AG04449 (cell line): ENCODE measurements around the gene SLC37A3.

ENCODE experiments used
- CTCF ChIA-PET: fragments of 350-600 bp; formaldehyde crosslinking; extraction: SDS; loops from one replicate; lab custom pipeline; 2021; ENCODE audit warnings: antibody characterized with exemption; lab: Yijun Ruan, JAX
- POLR2A ChIA-PET: fragments of 400-600, 350-600 bp; formaldehyde crosslinking; extraction: SDS; loops from one replicate; lab custom pipeline; 2020; ENCODE audit warnings: antibody characterized with exemption, inconsistent platforms; lab: Yijun Ruan, JAX
- DNase-seq: peaks from one replicate; pipeline ENCODE4 v3.0.0-alpha.2; 2010; ENCODE audit warnings: low read depth, low spot score
- H3K4me3 ChIP-seq: 2 replicates; pipeline ENCODE4 v1.5.1; 2011; ENCODE audit warnings: low read depth, mild to moderate bottlenecking, control low read depth, low read length
- TF ChIP-seq, protein P1 (sequence below): IDR thresholded peaks from one replicate; pipeline ENCODE4 v1.5.1; 2011; ENCODE audit warnings: mild to moderate bottlenecking, moderate library complexity, low read length, control low read depth, inconsistent platforms; ENCODE audit not compliant: insufficient read depth; ENCODE audit errors: missing control alignments

SLC37A3 gene

DNA sequence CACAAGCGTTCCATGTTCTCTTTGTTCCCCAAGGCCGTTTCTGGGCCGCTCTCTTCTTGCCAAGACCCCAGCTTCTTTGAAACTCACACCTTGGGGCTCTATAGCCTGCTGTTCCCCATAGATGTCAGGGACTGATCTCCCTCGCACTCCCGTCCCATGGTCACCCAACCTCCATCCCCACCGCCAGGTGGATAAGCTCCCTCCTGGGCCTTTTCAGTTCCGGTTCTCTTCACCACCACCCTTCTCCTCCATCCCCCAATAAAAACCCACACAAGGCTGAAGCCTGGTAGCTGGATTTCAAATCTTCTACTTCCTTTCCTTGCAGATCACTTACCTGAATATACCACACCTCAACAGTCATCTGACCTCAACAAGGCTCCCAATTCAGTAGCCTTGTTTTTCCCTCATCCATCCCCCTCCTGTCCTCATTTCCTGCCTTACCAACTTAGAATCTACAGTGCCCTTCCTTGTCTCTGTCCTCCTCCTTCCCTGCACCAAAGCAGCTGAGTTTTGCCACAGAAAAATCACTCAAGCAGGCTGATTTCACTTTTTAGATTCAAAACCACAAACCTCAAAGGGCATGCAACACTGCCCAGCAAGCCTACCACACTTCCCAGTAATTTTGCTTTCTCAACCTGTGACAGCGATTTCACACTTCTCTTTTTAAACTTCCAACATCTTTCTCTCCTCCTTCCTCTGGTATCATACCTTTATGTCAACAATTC, 7.7 kb downstream of the SLC37A3 start:
- no peak for DNase-seq
- CTCF ChIA-PET: interaction anchor here (0.6 kb wide), 1 partner anchor 32 kb away, joined by 3 read pairs; no protein-coding TSS in a partner anchor
- POLR2A ChIA-PET: no interaction called here
- H3K4me3 ChIP-seq: no peak overlapping the region
- TF ChIP-seq, protein P1, sequence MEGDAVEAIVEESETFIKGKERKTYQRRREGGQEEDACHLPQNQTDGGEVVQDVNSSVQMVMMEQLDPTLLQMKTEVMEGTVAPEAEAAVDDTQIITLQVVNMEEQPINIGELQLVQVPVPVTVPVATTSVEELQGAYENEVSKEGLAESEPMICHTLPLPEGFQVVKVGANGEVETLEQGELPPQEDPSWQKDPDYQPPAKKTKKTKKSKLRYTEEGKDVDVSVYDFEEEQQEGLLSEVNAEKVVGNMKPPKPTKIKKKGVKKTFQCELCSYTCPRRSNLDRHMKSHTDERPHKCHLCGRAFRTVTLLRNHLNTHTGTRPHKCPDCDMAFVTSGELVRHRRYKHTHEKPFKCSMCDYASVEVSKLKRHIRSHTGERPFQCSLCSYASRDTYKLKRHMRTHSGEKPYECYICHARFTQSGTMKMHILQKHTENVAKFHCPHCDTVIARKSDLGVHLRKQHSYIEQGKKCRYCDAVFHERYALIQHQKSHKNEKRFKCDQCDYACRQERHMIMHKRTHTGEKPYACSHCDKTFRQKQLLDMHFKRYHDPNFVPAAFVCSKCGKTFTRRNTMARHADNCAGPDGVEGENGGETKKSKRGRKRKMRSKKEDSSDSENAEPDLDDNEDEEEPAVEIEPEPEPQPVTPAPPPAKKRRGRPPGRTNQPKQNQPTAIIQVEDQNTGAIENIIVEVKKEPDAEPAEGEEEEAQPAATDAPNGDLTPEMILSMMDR: no peak

DNA sequence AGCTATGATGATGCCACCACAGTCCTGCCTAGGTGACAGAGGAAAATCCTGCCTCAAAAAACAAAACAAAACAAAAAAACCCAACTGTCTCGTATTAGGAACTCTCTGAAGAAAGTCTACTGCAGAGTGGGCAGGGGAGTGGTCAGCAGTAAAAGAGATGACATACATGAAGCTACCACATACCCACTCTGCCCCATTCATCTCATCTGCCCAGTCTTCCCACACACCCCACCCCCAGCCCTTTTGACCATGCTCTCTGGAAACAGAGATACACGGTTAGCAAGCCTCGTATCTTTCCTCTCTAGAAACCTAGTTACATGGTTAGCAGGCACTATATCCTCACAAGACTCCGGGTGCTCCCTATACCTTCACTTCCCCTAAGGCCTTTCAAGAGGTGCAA, 8.3 kb downstream of the SLC37A3 start:
- no peak overlapping the region for H3K4me3 ChIP-seq
- POLR2A ChIA-PET: no interaction called here
- CTCF ChIA-PET: interaction anchor here (0.6 kb wide), 1 partner anchor 32 kb away, joined by 3 read pairs; no protein-coding TSS in a partner anchor
- TF ChIP-seq, protein P1: no peak
- no peak for DNase-seq

DNA sequence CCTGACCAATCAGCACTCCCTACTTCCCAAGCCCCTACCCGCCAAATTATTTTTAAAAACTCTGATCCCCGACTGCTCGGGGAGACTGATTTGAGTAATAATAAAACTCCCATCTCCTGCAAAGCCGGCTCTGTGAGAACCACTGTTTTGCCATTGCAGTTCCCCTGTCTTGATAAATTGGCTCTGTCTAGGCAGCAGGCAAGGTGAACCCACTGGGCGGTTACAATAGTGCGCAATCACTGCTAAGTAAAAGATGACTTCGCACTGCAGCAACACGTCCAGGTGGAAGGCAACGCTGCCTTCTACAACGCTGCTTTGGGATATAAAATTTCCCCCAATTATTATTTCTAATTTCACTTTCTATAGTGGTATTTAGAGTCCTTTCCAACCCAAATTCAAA, 8.9 kb downstream of the SLC37A3 start:
- DNase-seq: no peak
- TF ChIP-seq, protein P1: no peak
- H3K4me3 ChIP-seq: no peak overlapping the region
- ChIA-PET POLR2A (no interaction called here), CTCF (no interaction called here)

DNA sequence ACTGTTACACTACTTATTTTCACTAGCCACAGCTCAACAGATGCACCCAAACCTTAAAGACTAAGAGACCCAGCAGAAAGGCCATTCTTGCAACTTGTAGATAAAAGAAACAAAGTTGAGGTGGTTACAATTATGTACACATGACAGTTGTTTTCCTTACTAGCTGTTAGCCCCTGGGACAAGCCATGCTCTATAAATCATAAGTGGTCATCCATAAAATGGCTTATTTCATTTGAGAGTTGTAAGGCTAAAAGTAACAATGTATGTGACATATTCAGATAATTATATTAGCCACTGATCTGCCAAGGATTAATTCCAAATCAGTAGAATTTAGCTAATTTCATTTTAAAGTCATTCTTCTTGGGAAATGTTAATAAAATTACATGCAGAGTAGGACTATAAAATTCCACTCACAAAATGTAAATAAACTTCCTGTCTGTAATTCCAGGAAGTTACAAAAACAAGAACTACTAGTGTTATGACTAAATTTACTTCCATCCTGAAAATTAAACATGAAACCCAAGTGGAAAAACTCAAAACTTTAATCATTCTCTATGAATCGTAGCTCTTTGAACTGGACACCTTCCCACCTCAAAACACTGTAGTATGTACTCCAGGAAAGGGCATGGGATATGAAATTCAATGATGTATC, 13.3 kb downstream of the SLC37A3 start:
- ChIA-PET POLR2A (no interaction called here), CTCF (interaction anchor here (1.8 kb wide), 1 partner anchor 9 kb away, joined by 5 read pairs; no protein-coding TSS in a partner anchor)

DNA sequence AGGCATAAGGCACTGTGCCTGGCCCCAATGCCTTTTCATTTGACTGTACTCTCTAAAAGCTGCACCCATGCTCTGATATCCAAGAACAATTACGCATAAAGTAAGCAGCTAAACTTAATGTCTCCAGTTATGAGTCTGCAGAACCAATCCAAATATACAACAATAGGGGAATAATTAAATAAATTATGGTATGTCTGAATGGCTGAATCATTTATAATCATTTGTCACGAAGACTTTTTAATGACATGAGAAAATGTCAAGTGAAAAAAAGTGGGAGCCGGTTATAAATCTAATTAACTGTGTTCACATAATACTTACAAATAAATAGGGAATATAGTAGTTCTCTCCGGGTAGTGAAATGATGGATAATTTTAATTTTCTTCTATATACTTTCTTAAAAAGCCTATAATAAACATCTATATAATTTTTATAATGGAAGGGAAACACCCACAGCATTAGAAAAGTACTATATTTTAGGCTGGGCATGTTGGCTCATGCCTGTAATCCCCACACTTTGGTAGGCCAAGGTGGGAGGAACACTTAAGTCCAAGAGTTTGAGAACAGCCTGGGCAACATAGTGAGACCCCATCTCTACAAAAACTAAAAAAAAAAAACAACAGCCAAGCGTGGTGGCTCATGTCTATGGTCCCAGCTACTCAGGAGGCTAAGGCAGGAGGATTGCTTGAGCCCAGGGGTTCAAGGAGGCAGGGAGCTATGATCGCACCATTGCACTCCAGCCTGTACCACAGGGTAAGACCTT, 14.2 kb downstream of the SLC37A3 start:
- CTCF ChIA-PET: no interaction called here

More for the DNA sequence above, 13.3 kb downstream of the SLC37A3 start:
- DNase-seq: no peak
- no peak overlapping the region for H3K4me3 ChIP-seq
- TF ChIP-seq, protein P1: no peak

More for the DNA sequence above, 14.2 kb downstream of the SLC37A3 start:
- no peak for DNase-seq
- TF ChIP-seq, protein P1: no peak
- no peak overlapping the region for H3K4me3 ChIP-seq
- POLR2A ChIA-PET: no interaction called here
